ENCODE measurements around the gene TCTA. TPM values are rescaled to one million over a fixed set of nuclear protein-coding genes. Genes with fewer than 3 reads are reported as not detected.

Gene TCTA
- total RNA-seq = 100 to 1,000 TPM in 2 of 4 donors, 10 to 100 TPM in 2; 50.4 to 177 (median 94.8) TPM

DNA sequence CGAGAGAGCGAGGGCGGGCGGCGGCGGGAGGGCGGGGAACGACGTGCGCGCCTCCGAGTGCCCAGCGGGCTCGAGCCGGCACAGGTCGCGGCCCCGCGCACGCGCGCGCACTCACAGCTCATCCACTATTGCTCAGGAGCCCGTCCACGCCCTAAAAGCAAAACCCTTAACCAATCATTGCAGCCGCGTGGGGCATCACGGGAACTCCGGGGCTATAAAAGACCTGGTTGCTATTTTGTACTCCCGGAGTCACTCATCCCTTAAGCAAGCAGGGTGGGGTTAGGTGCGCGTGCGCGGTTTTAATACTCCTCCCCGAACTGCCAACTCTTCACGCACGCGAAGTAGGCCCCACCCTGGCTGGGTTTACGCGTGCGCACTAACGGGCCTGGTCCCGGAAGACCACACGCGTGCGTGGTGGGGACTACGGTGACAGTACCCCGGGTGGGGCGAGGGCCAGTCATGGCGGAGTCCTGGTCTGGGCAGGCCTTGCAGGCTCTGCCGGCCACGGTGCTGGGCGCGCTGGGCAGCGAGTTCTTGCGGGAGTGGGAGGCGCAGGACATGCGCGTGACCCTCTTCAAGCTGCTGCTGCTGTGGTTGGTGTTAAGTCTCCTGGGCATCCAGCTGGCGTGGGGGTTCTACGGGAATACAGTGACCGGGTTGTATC is at the start of gene TCTA, which contains the start of gene RHOA:
TCTA (plus strand) TSS at position 456 of the 664 bp plus-strand sequence; CDS start at position 460, 4 bp downstream.
RHOA (minus strand) TSS at position 9 of the 664 bp plus-strand sequence. CDS start 36,387 bp downstream, outside the sequence.
- peak; percentile 99 for DNase-seq
- WGBS, 2 donors = 1 to 2% methylated on average over 14 to 16 of the region's 62 CpGs

DNA sequence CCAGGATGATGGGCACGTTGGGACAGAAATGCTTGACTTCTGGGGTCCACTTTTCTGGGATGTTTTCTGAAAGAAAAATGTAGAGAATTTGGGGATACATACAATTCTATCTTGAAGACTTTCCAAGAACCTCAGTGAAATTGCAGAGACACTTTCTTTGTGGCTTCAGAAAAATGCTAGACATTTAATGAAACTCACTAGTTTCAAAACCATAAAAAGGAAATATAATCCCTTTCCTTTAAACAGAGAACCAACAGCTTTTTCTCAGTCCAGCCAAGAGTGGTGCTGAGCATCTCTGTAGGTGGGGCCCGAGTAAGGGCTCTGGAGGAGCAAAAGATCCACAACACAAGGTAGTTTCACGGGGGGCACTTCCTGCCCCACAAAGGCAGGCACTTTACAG is 49.7 kb upstream of the TCTA start:
- WGBS, 2 donors = 84 to 92% methylated on average over 3 of the region's 3 CpGs
- peaks cover 10 to 14% of the 10 kb centered on the region in 2 donors for H3K4me1 ChIP-seq
- TF ChIP-seq POLR2A (IDR thresholded peaks at IDR 0.05) = no peak
- no peak for TF ChIP-seq CTCF (IDR thresholded peaks at IDR 0.05)
- no peak overlapping the region for H3K4me3 ChIP-seq (replicated peaks in 1 of 3)
- no peaks in the 10 kb centered on the region for H3K27me3 ChIP-seq
- intact Hi-C loops (cut with DNase I) = no loop called here
- no peak for DNase-seq
- peaks cover 49 to 62% of the 10 kb centered on the region in 2 donors for H3K36me3 ChIP-seq
- no peak overlapping the region for H3K27ac ChIP-seq
- H3K9me3 ChIP-seq = no peaks in the 10 kb centered on the region

More for the DNA sequence above, at the start of gene TCTA, which contains the start of gene RHOA:
- peak; percentile 66 to 94 for TF ChIP-seq POLR2A (IDR thresholded peaks at IDR 0.05)
- peak in 1 of 6 experiments; percentile 11 for TF ChIP-seq CTCF (IDR thresholded peaks at IDR 0.05)
- peak within 1 kb of the TSS; percentile 89 to 95 (median 92) for H3K27ac ChIP-seq
- intact Hi-C loops (cut with DNase I) = loop anchor here (5.0 kb wide), 1 partner anchor 55 kb away; the partner anchor contains the start of gene GPX1
- H3K27me3 ChIP-seq = no peaks in the 10 kb centered on the region
- peak within 1 kb of the TSS; percentile 45 to 91 (median 68) for H3K4me3 ChIP-seq (replicated peaks in 1 of 3)
- no peaks in the 10 kb centered on the region for H3K9me3 ChIP-seq
- peaks cover 43 to 50% of the 10 kb centered on the region in 2 donors for H3K4me1 ChIP-seq
- H3K36me3 ChIP-seq = peaks cover 0 to 4% of the 10 kb centered on the region in 2 donors

DNA sequence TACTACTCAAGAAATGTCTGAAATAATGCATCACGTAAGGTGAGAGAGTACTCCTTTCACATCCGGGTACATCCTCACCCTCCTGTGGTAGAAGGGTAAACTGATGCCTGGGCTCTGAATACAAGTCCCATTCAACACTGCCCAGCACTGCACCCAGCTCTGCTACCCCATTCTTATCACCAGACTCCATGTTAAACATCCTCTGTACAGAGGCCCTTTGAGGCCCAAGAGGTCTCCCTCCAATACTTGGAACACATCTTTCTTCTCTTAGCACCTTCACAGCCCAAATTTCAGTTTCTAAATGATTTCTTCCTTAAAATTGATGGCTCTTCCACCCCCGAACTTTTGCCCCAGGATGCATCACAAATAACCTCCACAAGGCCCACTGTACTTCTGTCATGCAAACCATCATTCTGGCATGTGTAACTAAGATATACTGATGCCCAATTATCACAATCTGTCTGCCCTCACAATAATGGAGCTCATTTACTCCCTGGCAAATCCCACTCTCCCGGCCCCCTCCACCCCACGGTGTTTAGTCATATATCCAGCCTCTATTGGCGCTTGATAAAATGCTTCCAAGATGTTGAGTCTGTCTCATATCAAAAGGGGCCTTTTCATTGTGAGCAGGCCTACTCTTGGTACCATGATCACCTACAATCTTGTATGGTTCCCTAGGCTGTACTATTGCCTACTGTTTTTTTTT is 41.5 kb upstream of the TCTA start:
- peaks cover 39 to 44% of the 10 kb centered on the region in 2 donors for H3K36me3 ChIP-seq
- 91 to 96% methylated on average over 6 of the region's 6 CpGs for WGBS, 2 donors
- no peak overlapping the region for H3K27ac ChIP-seq
- intact Hi-C loops (cut with DNase I) = no loop called here
- peaks cover 0 to 5% of the 10 kb centered on the region in 2 donors for H3K4me1 ChIP-seq
- no peak overlapping the region for H3K4me3 ChIP-seq (replicated peaks in 1 of 3)
- TF ChIP-seq CTCF (IDR thresholded peaks at IDR 0.05) (no peak), POLR2A (IDR thresholded peaks at IDR 0.05) (no peak)
- H3K9me3 ChIP-seq = no peaks in the 10 kb centered on the region
- DNase-seq = no peak
- H3K27me3 ChIP-seq = no peaks in the 10 kb centered on the region

GRCh38 chr3:49371946-49372345 is 40.3 kb upstream of the TCTA start:
- peaks cover 0 to 7% of the 10 kb centered on the region in 2 donors for H3K4me1 ChIP-seq
- no peak overlapping the region for H3K4me3 ChIP-seq (replicated peaks in 1 of 3)
- no peaks in the 10 kb centered on the region for H3K27me3 ChIP-seq
- no peak for DNase-seq
- no peaks in the 10 kb centered on the region for H3K9me3 ChIP-seq
- H3K36me3 ChIP-seq = peaks cover 33 to 36% of the 10 kb centered on the region in 2 donors
- no peak overlapping the region for H3K27ac ChIP-seq
- TF ChIP-seq POLR2A (IDR thresholded peaks at IDR 0.05) (no peak), CTCF (IDR thresholded peaks at IDR 0.05) (no peak)
- intact Hi-C loops (cut with DNase I) = no loop called here

GRCh38 chr3:49377483-49377882 is 34.7 kb upstream of the TCTA start:
- intact Hi-C loops (cut with DNase I) = no loop called here
- DNase-seq = no peak
- Histone ChIP-seq H3K36me3 (peaks cover 17 to 23% of the 10 kb centered on the region in 2 donors), H3K4me3 (replicated peaks in 1 of 3) (no peak overlapping the region), H3K27ac (no peak overlapping the region), H3K9me3 (no peaks in the 10 kb centered on the region), H3K4me1 (peaks cover 4 to 21% of the 10 kb centered on the region in 2 donors), H3K27me3 (no peaks in the 10 kb centered on the region)
- 100% methylated on average over 1 of the region's 1 CpG for whole genome bisulfite sequencing, 2 donors
- TF ChIP-seq CTCF (IDR thresholded peaks at IDR 0.05) (no peak), POLR2A (IDR thresholded peaks at IDR 0.05) (no peak)
